ENCODE measurements around the gene MCM8. TPM values are rescaled to one million over a fixed set of nuclear protein-coding genes. Genes with fewer than 3 reads are reported as not detected.

The MCM8 gene
- total and polyA plus RNA-seq, 2 donors (not counting 1 experiment from before 2014, with no cell fraction given), result 4.4 to 13.8 TPM

DNA sequence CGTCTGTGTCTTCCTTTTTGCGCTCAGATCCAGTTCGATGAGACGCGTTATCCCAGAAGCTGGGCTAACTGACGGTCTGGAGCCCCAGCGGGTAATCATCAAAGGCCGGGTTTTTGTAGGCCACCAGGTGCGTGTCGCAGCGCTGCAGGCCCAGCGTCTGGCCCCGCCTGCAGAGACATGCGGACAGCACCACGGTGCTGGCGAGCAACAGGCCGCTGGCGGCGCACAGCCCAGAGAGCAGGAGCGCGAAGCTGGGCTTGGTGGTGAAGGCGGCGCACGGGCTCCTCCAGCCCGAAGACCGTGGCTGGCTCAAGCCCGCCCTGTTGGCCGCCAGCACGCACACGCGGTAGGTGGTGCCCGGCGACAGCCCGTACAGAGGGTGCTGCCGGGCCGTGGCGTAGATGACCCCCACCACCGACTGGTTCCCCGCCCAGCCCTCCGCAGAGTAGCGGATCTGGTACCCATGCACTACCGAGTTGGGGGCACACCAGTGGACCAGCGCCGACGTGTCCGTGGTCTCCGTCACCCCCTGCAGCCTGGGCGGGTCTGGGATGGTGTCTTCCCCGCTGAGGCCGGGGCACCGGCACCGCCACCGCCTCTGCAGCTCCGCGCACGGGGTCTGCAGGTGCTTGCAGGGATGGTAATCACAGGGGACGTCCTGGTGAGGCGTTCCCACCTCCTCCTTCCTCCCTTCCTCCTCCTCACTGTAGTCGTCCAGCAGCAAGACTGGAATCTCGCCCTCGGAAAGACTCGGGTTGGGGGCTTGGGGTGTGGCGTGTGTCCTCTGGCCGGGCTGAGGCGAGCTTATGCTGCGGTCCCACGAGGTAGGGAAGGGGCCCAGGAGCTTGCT, 90.7 kb downstream of the MCM8 start:
- no peaks in the 10 kb centered on the region for H3K27me3 Mint-ChIP-seq
- TF ChIP-seq, protein P1, sequence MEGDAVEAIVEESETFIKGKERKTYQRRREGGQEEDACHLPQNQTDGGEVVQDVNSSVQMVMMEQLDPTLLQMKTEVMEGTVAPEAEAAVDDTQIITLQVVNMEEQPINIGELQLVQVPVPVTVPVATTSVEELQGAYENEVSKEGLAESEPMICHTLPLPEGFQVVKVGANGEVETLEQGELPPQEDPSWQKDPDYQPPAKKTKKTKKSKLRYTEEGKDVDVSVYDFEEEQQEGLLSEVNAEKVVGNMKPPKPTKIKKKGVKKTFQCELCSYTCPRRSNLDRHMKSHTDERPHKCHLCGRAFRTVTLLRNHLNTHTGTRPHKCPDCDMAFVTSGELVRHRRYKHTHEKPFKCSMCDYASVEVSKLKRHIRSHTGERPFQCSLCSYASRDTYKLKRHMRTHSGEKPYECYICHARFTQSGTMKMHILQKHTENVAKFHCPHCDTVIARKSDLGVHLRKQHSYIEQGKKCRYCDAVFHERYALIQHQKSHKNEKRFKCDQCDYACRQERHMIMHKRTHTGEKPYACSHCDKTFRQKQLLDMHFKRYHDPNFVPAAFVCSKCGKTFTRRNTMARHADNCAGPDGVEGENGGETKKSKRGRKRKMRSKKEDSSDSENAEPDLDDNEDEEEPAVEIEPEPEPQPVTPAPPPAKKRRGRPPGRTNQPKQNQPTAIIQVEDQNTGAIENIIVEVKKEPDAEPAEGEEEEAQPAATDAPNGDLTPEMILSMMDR (IDR thresholded peaks at IDR 0.05), result no peak
- no peak for TF ChIP-seq EZH2 (IDR thresholded peaks at IDR 0.05; ENCODE audit: borderline replicate concordance, insufficient read depth, low read depth, low read length, poor library complexity, severe bottlenecking)
- H3K9me3 Mint-ChIP-seq (ENCODE audit: insufficient read depth), result no peaks in the 10 kb centered on the region
- intact Hi-C loops (cut with micrococcal nuclease), result no loop called here
- H2AFZ ChIP-seq (ENCODE audit: insufficient read depth, low read depth, low read length, poor library complexity, severe bottlenecking), result no peak overlapping the region
- no peak for DNase-seq
- no peak overlapping the region for H3K9ac ChIP-seq (ENCODE audit: low read length)
- H3K9me3 ChIP-seq (ENCODE audit: control extremely low read depth in 1 of 3, control insufficient read depth in 2 of 3, insufficient read depth in 1 of 3, low read length in 2 of 3), result peaks cover 0 to 9% (median 0%) of the 10 kb centered on the region in 3 donors
- no peak overlapping the region for H3K4me2 ChIP-seq (replicated peaks; ENCODE audit: low read depth, low read length, poor library complexity, severe bottlenecking)
- H3K4me1 ChIP-seq (ENCODE audit: control insufficient read depth in 2 of 2, insufficient read depth in 2 of 2, low read length in 2 of 2), result no peaks in the 10 kb centered on the region
- no peaks in the 10 kb centered on the region for H3K79me2 ChIP-seq (ENCODE audit: control insufficient read depth, insufficient read depth, low read length)
- no peak overlapping the region for H3K27ac Mint-ChIP-seq
- CTCF ChIA-PET, result no interaction called here
- no peak for ATAC-seq (ENCODE audit: low read depth)
- no peak overlapping the region for H3K4me3 ChIP-seq (ENCODE audit: control extremely low read depth in 1 of 5, extremely low read depth in 1 of 5, insufficient read depth in 1 of 5, low read depth in 2 of 5, low read length in 4 of 5)
- H3K27ac ChIP-seq (ENCODE audit: low read length in 2 of 2), result no peak overlapping the region
- 98% methylated on average over 67 of the region's 67 CpGs for WGBS (ENCODE audit: insufficient coverage)
- no peaks in the 10 kb centered on the region for H3K4me1 Mint-ChIP-seq
- no peak overlapping the region for H3K4me3 Mint-ChIP-seq
- H4K20me1 ChIP-seq (ENCODE audit: control insufficient read depth, insufficient read depth, low read length, poor library complexity, severe bottlenecking), result no peaks in the 10 kb centered on the region
- H3K36me3 ChIP-seq (replicated peaks in 1 of 2; ENCODE audit: control extremely low read depth in 1 of 2, control insufficient read depth in 1 of 2, extremely low read depth in 1 of 2, insufficient read depth in 2 of 2, low read length in 1 of 2), result peaks cover 1 to 20% of the 10 kb centered on the region in 2 experiments
- POLR2A ChIA-PET, result no interaction called here
- H3K27me3 ChIP-seq (replicated peaks in 1 of 4; ENCODE audit: control extremely low read depth in 1 of 4, control insufficient read depth in 3 of 4, insufficient read depth in 4 of 4, low read length in 3 of 4), result no peaks in the 10 kb centered on the region

DNA sequence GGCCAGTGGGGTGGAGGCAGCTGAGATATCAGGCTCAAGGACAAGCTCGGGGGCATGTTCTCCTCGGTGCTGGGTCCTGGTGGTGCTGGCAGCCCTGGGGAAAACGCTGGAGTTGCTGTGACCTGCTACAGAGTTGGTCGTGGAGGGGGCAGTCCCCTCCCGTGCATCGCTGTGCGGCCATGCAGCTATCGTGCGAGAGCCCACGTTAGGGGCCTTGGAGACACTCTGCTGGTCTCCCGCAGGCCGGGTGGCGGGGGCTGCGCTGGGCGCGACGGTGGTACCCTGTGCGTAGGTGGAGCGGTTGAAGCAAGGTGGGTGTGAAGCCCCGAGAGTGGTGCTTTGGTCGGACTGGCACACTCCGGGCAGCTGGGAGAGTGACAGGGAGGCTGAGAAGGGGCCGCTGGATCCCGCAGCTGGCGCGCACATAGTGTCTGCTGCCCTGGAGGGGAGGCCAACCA, 91.4 kb downstream of the MCM8 start:
- H3K4me1 ChIP-seq (ENCODE audit: control insufficient read depth in 2 of 2, insufficient read depth in 2 of 2, low read length in 2 of 2), result no peaks in the 10 kb centered on the region
- H2AFZ ChIP-seq (ENCODE audit: insufficient read depth, low read depth, low read length, poor library complexity, severe bottlenecking), result no peak overlapping the region
- Mint-ChIP-seq H3K9me3 (ENCODE audit: insufficient read depth) (no peaks in the 10 kb centered on the region), H3K27me3 (no peaks in the 10 kb centered on the region), H3K4me3 (no peak overlapping the region), H3K4me1 (no peaks in the 10 kb centered on the region), H3K27ac (no peak overlapping the region)
- no peaks in the 10 kb centered on the region for H3K27me3 ChIP-seq (replicated peaks in 1 of 4; ENCODE audit: control extremely low read depth in 1 of 4, control insufficient read depth in 3 of 4, insufficient read depth in 4 of 4, low read length in 3 of 4)
- H3K36me3 ChIP-seq (replicated peaks in 1 of 2; ENCODE audit: control extremely low read depth in 1 of 2, control insufficient read depth in 1 of 2, extremely low read depth in 1 of 2, insufficient read depth in 2 of 2, low read length in 1 of 2), result peaks cover 1 to 14% of the 10 kb centered on the region in 2 experiments
- ChIA-PET CTCF (interaction anchor here (0.6 kb wide), 1 partner anchor 143 kb away, joined by 3 read pairs; no protein-coding TSS in a partner anchor), POLR2A (no interaction called here)
- TF ChIP-seq, protein P1 (IDR thresholded peaks at IDR 0.05), result no peak
- TF ChIP-seq EZH2 (IDR thresholded peaks at IDR 0.05; ENCODE audit: borderline replicate concordance, insufficient read depth, low read depth, low read length, poor library complexity, severe bottlenecking), result no peak
- DNase-seq (no peak), ATAC-seq (ENCODE audit: low read depth) (no peak)
- H4K20me1 ChIP-seq (ENCODE audit: control insufficient read depth, insufficient read depth, low read length, poor library complexity, severe bottlenecking), result no peaks in the 10 kb centered on the region
- no peak overlapping the region for H3K4me3 ChIP-seq (ENCODE audit: control extremely low read depth in 1 of 5, extremely low read depth in 1 of 5, insufficient read depth in 1 of 5, low read depth in 2 of 5, low read length in 4 of 5)
- 97% methylated on average over 26 of the region's 26 CpGs for WGBS (ENCODE audit: insufficient coverage)
- no peak overlapping the region for H3K27ac ChIP-seq (ENCODE audit: low read length in 2 of 2)
- H3K79me2 ChIP-seq (ENCODE audit: control insufficient read depth, insufficient read depth, low read length), result no peaks in the 10 kb centered on the region
- H3K9ac ChIP-seq (ENCODE audit: low read length), result no peak overlapping the region
- peaks cover 0 to 9% (median 0%) of the 10 kb centered on the region in 3 donors for H3K9me3 ChIP-seq (ENCODE audit: control extremely low read depth in 1 of 3, control insufficient read depth in 2 of 3, insufficient read depth in 1 of 3, low read length in 2 of 3)
- intact Hi-C loops (cut with micrococcal nuclease), result no loop called here
- H3K4me2 ChIP-seq (replicated peaks; ENCODE audit: low read depth, low read length, poor library complexity, severe bottlenecking), result no peak overlapping the region
